Glomerular endothelial cell (primary cell): ENCODE results near the gene MCF2L. TPM values are rescaled to one million over a fixed set of nuclear protein-coding genes. Genes with fewer than 3 reads are reported as not detected.
"Not testable (repeated sequence)": the region's sequence is repeated elsewhere in the genome, so short reads cannot be mapped to it uniquely, and the experiment has no call there.

ENCODE experiments used
- DNase-seq: peaks from one replicate; pipeline ENCODE4 v3.0.0-alpha.2; 2011; ENCODE audit warnings: low read depth, low spot score; ENCODE audit errors: extremely low read depth
- total RNA-seq: library from RNA; depleted of rRNA; stranded (reverse); fragments of >200 nt; gene quantifications from 2 replicates; pipeline ENCODE4 v1.2.3, GENCODE V29; 2015

MCF2L gene
- total RNA-seq, 1 donor from 2014 or later, result 23.4 TPM

- no peak for DNase-seq
These were observed 74.9 kb downstream of the MCF2L start for GRCh38 chr13:113043931-113044330.

- DNase-seq, result no peak
These were observed 75.5 kb downstream of the MCF2L start for GRCh38 chr13:113044391-113045114.

GRCh38 chr13:113045251-113046127 is 76.5 kb downstream of the MCF2L start:
- no peak for DNase-seq

- no peak for DNase-seq
These were observed 77.3 kb downstream of the MCF2L start for GRCh38 chr13:113046128-113046882.

GRCh38 chr13:113046883-113047244 is 77.8 kb downstream of the MCF2L start:
- no peak for DNase-seq

GRCh38 chr13:113047587-113047986 is 78.6 kb downstream of the MCF2L start:
- DNase-seq, result no peak

GRCh38 chr13:113048766-113049165 is 79.8 kb downstream of the MCF2L start:
- no peak for DNase-seq

- no peak for DNase-seq
These were observed 80.5 kb downstream of the MCF2L start for GRCh38 chr13:113049521-113049941.

- DNase-seq, result no peak
These were observed 81.0 kb downstream of the MCF2L start for GRCh38 chr13:113049981-113050380.

GRCh38 chr13:113050734-113051431 is 81.9 kb downstream of the MCF2L start:
- DNase-seq, result no peak

GRCh38 chr13:113051641-113052040 is 82.6 kb downstream of the MCF2L start:
- no peak for DNase-seq

- no peak for DNase-seq
These were observed 83.2 kb downstream of the MCF2L start for GRCh38 chr13:113052206-113052605.

GRCh38 chr13:113052971-113053370 is 84.0 kb downstream of the MCF2L start:
- no peak for DNase-seq

GRCh38 chr13:113053376-113053775 is 84.4 kb downstream of the MCF2L start:
- no peak for DNase-seq

GRCh38 chr13:113053801-113054604 is 85.0 kb downstream of the MCF2L start:
- DNase-seq, result no peak

- no peak for DNase-seq
These were observed 88.1 kb downstream of the MCF2L start for GRCh38 chr13:113057084-113057483.

GRCh38 chr13:113057559-113057958 is 88.5 kb downstream of the MCF2L start:
- DNase-seq, result not testable (repeated sequence)

- DNase-seq, result no peak
These were observed 89.3 kb downstream of the MCF2L start for GRCh38 chr13:113058129-113058987.
